Stimulated activated CD8-positive, alpha-beta memory T cell treated with anti-CD3 and anti-CD28 coated beads, Interleukin-7, amount 100 ng/mL, for 4 hours (primary cell): ENCODE measurements around the gene CDH4.

Experiments used
- DNase-seq, 2 donors: peaks; one replicate each; pipeline ENCODE4 v3.0.0-alpha.2; 2020; ENCODE audit warnings: low read depth in 2 of 2

CDH4 gene

DNA sequence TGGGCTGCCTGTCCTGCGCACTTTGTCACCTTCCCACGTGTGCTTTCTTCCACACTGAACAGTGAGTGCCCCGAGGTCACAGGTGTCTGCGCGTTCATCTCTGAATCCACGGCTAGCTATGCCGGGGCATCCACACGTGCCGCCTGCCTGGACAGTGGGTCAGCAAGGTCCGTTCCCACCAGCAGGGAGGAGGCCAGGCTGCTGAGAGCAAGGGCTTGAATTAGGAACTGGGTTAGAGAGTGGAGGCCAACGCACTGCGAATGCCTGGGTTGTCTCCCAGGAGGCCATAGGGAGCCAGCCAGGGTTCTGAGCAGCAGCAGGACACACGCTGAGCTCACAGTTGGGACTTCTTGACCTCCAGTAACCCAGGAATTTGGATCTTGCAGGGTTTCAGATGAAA, 565.5 kb downstream of the CDH4 start:
- no peak for DNase-seq

DNA sequence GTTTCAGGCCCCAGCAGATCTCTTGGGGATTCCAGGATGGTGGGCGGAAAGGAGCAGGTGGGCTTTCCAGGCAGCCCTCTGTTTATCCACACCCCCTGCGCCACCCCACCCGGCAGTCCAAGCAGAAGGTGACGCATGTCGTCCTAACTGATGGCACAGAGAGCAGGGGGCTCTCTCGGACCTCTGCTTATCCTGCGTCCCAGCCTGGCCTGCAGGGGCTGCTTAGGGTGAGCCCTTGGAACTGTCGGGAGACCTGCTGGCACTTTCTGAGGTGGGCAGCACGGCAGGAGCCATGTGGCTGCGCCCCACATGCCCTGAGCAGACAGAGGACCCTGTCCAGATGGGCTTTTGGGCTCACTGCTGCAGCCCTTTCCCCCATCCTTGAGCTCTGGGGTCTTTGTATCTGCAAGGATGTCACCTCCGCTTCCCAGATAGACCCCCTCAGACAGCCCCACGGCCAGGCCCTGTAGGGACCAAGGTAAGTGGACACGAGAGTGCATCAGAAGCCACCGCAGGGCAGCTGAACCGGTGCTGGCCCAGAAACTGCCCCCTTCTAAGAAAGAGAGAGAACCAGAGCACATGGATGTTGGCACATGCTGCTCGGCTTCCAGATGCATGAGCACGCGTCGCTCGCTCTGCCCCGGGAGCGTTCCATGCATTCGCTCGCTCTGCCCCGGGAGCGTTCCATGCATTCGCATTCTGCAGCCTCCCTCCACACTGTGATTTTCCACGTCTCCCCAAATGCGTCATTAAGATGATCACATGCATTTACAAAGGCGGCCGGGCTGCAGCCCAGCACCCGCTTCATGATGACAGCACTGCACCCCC, 566.9 kb downstream of the CDH4 start:
- DNase-seq, result no peak

DNA sequence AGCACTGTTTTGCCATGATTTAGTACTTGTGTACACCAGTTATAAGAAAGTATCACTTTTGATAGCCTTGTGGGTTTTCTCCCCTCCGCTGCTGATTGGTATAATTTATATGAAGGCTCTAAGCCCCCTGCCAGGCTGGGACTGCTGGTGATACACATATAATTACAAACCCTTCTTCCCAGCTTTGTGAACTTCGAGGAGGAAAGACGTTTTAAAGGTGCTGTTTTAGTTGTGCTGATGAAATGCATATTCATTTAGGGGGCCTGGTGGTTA, 567.4 kb downstream of the CDH4 start:
- DNase-seq, result no peak

DNA sequence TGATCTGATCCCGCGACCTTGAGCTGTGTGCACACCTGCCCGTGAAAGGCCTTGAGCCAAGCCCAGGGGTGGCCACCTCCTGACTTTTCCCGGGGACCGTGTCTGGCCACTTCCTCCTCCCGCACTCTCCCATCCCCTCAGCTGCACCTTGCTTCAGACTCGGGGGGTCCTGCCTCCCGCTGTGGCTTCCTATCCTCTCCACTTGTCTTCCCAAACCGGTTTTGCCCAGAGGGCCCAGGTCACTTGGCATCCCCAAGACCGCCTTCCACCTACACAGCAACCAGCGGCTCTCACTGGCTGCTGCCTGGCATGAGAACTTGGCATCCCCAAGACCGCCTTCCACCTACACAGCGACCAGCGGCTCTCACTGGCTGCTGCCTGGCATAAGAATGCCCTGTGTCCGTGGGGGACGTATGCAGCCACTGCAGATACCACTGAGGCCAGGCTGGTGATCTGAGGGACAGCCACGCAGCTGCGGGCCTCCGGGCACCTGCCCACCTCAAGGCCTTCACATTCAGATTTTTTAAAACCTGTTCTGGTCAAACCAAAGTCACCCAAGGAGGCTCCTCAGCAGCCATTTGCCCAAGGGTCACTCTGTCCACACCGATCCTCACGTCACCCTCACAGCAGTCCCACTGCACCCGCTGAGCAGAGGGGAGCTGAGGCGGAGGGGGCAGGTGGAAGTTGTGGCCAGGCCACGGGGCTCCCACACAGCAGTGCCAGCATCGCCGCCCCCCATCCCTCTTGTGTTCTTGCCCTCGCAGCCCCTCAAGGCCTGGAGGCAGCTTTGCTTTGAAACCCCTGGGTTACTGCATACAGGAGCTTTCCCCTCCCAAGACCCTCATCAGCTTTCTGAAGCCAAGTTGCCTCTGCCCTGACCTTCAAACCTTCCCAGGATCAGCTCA, 568.1 kb downstream of the CDH4 start:
- no peak for DNase-seq

DNA sequence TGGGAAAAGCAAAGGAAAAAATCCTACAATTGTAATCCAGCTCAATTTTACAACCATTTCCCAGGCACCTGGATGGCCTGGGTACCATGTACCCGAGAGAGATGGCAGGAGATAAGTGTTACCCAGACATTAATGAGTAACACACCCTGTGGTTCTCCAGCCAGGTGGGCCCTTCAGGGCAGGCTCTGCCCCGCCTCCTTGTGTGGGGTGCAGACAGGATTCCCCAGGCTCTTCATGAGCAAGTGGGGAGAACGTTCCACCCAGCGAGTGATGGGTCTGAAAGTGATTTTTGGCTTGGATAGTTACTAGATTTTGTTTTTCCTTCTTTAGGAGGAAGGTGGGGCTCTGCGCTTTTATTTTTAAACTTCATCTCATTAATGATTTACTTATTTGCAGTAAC, 569.7 kb downstream of the CDH4 start:
- no peak for DNase-seq

DNA sequence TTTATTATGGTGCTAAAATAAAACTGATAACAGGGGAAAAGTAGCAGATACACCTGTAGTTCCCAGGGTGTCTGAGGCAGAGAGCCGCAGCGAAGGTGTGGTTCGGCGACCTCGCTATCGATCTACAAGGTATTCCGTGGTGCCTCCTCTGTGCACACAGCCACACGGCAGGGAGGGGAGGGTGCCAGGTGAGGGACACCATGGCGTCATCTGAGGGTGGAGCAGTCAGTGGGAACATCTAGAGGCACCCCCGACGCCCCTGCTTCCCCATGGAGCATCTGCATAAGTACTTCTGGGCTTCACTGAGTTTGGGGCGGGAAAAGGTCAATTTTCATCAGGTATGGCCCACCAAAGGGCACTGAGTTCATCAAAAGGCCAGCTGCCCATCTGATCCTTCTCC, 570.3 kb downstream of the CDH4 start:
- no peak for DNase-seq

DNA sequence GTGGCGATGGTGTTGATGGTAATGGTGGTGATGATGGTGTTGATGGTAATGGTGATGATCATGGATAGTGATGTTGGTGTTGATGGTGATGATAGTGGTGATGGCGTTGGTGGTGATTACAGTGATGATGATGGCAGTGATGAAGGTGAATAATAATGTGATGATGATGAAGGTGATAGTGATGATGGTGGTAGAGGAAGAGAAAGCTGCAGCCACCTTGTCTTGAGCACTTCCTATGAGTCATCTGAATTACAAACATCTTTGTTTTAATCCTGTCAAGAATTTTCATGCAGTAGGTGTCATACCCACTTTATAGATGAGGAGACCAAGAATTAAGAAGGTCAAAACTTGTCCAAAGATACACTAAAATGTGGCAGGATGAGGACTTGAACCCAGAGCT, 571.2 kb downstream of the CDH4 start:
- no peak for DNase-seq

DNA sequence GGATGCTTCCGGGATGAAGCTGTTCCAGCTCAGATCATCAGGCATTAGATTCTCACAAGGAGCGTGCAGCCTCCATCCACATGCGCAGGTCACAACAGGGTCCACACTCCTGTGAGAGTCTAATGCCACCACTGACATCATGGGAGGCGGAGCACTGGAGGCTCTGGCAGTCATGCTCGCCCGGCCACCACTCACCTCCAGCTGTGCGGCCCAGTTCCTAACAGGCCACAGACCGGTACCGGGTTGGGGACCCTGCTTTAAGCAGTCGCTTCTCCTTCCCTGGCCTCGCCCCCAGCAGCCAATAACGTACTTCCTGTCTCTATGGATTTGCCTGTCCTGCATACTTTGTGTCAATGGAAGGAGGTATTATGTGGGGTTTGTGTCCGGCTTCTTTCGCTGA, 576.8 kb downstream of the CDH4 start:
- no peak for DNase-seq

DNA sequence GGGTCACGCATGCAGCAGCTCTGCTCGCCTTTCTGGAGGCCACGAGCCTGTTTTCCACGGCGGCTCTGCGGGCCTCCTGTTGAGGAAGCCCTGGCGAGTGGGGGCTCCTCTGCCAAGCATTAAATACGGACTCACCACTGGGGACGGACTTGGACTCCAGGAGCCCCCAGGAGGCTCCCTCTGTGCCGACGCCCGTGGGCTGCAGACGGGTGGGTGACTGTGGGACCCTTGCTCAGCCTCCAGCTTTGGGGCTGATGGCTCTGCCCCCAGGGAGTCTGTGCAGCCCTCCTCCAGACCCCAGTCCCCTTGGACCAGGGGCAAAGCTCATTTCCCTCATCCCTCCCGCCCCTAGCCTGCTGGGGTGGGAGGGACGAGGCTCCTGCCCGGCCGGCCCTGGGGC, 577.5 kb downstream of the CDH4 start:
- no peak for DNase-seq

DNA sequence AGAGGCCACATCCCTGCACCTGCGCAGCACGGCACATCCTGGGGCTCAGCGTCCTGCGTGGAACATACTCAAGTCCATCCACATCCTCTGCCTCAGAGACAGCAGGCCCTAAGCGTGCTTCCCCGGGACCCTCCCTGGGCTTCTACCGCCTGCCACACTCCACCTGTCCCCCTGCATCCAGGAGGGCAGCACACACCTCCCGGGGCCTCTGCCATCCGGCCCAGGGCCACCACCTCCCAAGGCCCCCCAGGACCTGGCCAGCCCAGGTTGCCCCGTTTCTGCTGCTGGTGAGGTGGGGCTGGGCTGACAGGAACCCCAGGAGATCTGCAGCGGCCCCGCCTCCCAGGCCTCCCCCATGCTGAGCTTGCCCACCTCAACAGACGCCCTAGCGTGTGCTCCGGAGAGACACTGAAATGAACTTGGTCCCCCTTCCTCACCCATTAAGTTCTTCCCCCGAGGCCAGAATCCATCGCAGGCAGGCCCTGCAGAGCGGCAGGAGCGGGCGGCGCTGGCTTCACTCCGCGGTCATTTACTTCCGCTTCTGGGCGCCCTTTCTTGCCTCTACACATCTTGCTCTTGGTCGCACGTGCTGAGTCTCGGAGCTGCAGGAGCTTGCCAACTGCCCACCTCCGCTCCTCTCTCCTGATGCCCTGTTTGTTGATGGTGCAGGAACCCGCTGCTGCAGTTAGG, 578.3 kb downstream of the CDH4 start:
- DNase-seq, result no peak

DNA sequence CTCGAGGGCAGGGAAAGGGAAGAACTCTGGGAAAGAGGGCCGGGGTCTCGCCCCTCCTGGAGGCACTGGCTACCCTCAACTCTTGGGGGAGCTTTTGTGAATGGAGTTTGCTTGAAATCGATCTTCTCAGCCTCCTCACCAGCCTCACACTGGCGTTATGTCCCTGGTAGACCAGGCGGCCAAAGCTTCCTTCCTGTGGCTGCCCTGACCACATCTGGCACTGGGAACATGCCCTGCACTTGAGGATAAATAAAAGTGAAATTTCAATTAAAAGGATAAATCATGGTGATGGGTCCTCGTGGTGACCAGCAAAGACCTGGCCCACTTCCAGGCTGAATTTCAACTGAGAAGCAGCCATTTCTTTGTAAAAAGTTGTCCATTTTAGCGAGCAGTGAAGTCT, 578.9 kb downstream of the CDH4 start:
- no peak for DNase-seq

DNA sequence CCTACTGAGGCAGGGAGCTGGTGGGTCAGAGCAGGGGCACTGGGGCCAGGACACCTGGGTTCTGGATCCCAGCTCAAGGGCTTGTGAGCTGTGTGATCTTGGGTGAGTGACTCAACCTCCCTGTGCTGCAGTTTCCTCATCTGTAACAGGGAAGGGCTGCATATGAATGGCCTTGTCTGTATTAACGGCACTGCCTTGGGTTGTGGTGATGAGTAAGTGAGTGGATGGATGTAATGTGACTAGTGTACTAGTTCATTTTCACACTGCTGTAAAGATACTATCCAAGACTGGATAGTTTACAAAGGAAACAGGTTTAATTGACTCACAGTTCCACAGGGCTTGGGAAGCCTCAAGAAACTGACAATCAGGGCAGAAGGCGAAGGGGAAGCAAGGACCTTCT, 580.1 kb downstream of the CDH4 start:
- DNase-seq, result no peak

DNA sequence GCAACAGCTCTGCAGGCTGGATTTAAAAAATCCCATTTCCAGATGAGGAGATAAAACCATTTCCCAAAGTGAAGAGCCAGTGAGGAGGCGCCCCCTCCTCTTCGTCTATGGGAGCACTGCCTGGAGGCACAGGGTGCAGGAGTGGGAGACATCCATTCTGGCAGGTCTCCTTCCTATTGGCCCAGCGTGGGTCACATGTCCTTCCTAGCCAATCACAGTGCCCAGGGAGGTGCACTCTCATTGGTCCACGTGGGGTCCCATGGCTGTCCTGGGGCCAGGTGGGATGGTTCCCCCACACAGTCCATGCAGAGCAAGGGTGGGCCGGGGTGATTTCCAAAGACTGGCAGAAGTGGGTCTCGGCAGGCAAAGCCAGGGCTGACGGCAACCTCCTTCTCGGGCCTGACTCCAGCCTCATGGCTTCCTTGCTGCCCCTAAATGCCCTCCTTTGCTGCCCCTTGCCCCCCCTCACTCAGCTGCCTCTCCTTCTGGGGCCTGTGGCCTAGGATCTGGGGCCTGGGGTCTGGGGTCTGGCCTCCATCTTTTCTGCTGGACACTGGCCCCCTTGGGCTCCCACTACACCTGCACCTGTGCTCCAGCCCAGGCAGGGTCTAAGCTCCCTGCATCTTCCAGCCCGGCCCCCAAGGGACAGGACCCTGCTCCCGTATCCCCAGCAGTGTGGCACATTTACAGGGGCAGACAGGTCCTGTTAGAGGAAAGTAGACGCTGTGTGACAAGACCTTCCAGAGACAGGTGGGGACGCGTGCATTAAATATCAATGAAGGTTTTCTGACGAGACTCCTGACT, 581.9 kb downstream of the CDH4 start:
- no peak for DNase-seq

DNA sequence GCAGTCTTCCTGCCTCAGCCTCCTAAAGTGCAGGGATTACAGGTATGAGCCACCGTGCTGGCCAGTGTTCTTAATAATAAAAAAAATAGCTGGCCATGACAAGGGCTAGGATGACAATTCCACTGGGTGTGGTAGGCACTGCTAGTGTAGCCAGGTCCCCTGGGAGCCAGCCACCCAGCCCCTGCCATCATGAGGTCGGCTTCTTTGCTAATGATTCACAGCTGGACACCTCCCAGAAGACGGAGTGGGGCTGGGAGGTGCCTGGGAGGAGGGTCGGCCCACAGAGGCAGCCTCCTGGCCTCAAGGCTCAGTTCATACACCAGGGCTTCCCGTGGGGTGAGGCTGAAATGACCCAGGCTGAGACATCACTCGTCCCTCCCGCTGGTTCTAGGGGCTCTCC, 583.2 kb downstream of the CDH4 start:
- DNase-seq, result no peak

DNA sequence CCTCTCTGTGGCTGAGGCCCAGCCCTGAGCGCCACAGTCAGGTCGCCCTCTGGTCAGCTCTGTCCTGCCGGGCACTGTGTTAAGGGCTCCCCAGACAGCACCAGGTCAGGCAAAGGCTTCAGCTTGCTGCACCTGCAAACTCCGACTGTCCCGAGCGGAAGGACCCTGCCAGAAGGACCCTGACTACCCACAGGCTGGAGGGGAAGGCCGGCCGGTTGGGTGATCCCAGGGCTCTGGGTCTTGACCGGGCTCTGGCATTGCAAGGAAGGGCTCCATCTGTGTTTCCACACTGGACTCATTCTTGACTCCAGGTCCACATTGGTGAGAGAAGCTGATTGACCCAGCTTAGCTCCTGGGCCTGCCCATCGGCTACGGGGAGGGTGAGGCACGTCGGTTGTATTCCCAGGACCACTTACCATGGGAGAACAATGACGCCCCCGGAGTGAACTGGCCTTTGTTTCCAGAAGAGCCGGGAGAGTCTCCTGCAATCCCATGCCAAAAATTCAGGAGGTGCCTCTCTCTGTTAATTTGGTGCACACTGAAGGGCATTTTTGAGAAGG, 583.8 kb downstream of the CDH4 start:
- DNase-seq, result no peak

DNA sequence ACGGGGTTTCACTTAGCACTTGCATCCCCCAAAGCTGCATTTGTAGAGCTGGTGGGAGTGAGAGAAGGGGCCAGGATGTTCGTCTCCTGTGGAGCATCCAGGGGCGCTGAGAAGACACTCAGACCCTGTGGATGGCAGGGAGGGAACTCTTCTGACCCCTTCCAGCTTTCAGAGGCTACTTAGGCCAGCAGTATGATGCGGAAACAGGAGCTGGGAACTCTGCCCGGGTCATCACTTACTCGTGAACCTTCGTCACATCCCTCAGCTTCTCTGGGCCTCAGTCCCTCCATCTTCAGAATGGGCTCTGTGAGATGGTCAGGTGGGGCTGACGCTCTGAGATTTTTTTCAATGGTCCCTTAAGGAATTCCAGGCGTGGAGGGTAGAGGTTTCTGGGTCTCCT, 585.1 kb downstream of the CDH4 start:
- DNase-seq, result no peak

DNA sequence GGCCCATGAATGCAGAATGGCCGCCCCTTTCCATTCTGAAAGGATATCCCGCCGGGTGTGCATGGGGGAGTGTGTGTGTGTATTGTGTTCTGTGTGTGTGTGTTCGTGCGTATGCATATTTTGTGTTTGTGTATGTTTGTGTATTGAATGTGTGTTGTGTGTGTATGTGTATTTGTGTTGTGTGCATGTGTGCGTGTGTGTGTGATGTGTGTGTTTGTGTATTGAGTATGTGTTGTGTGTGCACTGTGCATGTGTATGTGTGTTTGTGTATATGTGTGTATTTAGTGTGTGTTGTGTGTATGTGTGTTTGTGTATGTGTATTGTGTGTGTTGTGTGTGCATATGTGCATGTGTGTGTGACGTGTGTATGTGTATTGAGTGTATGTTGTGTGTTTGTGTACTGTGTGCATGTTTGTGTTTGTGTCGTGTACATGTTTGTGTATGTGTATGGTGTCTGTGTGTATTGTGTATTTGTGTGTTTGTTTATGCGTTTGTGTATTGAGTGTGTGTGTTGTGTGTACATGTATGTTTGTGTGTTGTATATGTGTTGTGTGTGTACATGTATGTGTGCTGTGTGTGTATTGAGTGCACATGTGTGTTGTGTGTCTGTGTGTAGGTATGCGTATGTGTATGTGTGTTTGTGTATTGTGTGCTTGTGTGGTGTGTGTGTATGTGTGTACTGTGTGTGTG, 587.3 kb downstream of the CDH4 start:
- no peak for DNase-seq

DNA sequence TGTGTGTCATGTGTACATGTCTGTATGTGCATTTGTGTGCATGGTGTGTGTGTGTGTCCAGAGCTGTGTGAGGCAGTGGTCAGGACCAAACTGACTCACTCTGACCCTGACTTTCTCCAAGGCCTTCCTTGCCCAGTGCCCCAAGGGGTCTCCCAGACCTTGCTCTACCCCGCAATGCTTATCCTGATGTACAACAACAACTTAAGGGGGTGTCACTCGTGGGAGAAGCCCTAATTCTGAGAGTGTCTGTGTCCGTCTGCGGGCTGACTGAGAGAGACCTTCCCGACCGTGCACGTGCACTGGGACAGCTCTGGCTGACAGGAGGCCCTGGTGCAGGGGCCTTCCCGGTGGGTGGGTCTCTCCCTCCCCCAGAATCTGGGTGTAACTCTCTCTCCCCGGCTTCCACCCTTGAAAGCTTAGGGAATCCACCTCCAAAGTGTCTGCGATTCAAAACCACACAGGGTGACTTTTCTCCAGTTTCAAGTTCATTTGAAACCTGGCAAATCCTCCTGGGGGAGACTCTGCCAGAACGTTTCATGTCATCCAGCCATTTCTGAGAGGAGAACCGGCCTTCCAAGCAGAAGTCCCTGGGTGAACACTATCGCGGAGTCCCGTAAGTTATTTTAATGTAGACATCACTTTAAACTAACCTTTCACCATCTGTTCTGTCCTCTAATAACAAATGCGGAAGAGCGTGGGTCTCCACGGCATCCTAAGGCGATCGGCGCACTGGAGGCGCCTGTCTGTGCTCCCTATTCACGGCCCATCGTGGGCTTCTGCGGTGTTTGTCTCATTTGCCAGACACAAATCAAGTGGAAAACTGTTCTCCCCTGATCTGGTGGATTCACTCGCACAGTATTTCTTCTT, 588.1 kb downstream of the CDH4 start:
- DNase-seq, result no peak

DNA sequence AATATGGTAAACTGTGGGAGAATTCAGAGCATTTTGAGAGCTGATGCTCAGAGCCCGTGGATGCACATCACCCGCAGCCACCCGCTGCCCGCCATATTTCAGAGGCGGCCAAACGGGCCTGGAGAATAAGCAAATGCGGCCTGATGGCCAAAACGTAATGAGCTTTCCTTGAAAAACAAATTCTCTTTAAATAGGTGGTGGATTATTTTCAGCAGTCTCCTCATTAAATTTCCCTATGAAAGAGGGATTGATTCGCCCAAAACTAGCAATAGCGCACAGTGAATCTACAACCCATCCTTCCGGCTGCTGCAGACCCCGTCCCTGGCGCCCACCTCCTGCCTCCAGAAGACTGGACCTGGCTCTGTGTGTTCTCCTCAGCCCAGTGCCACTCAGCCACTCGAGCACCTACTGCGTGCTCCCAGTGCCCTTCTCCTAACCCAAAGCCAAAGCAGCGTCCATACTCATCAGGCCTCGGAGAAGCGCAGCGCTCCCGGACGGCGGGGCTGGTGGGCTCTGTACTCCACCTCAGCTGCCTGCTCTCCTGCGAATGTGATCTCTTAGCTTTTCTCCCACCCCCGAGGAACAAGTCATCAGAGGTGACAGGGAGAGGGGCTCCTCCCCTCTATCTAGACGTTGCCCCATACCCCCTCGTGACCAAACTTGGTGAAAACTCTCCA, 588.9 kb downstream of the CDH4 start:
- no peak for DNase-seq
